Skeletal muscle satellite cell (primary cell): ENCODE measurements around the gene MARCHF9.
"Not testable (repeated sequence)": the region's sequence is repeated elsewhere in the genome, so short reads cannot be mapped to it uniquely, and the experiment has no call there.

Source experiments
- H3K27me3 ChIP-seq: 2 replicates; pipeline ENCODE4 v1.7.0; 2013; ENCODE audit warnings: low read length; ENCODE audit not compliant: control insufficient read depth, insufficient read depth
- H3K36me3 ChIP-seq: 2 replicates; pipeline ENCODE4 v1.7.0; 2013; ENCODE audit warnings: mild to moderate bottlenecking, control low read depth, low read length; ENCODE audit not compliant: insufficient read depth
- H3K4me1 ChIP-seq: 2 replicates; pipeline ENCODE4 v1.7.0; 2013; ENCODE audit warnings: low read length; ENCODE audit not compliant: control insufficient read depth, insufficient read depth
- H3K4me2 ChIP-seq: 2 replicates; pipeline ENCODE4 v1.7.0; 2013; ENCODE audit warnings: mild to moderate bottlenecking, low read length
- H3K4me3 ChIP-seq: 2 replicates; pipeline ENCODE4 v1.7.0; 2013; ENCODE audit warnings: low read length
- H3K9ac ChIP-seq: 2 replicates; pipeline ENCODE4 v1.7.0; 2013; ENCODE audit warnings: mild to moderate bottlenecking, low read depth, low read length, moderate library complexity
- H3K9me3 ChIP-seq: replicated peaks from 2 replicates; pipeline ENCODE4 v1.7.0; 2013; ENCODE audit warnings: mild to moderate bottlenecking, control low read depth, low read length

Gene MARCHF9

GRCh38 chr12:57771236-57771872, 16.5 kb downstream of the MARCHF9 start:
- Histone ChIP-seq H3K9me3 (no peaks in the 10 kb centered on the region), H3K4me1 (peaks cover 19% of the 10 kb centered on the region), H3K4me3 (peak overlapping the region; percentile 94), H3K27me3 (peaks cover 9% of the 10 kb centered on the region), H3K36me3 (peaks cover 18% of the 10 kb centered on the region), H3K9ac (peak overlapping the region; percentile 91), H3K4me2 (peak overlapping the region; percentile 99)

GRCh38 chr12:57771873-57772428, 17.0 kb downstream of the MARCHF9 start, which contains the start of gene METTL1:
Gene METTL1, minus strand, starts transcription at chr12:57772105. Its CDS starts 22 bp downstream, at chr12:57772083.
- peaks cover 18% of the 10 kb centered on the region for H3K36me3 ChIP-seq
- H3K4me2 ChIP-seq: peak within 1 kb of the TSS; percentile 99
- peak within 1 kb of the TSS; percentile 91 for H3K9ac ChIP-seq
- no peaks in the 10 kb centered on the region for H3K9me3 ChIP-seq
- peaks cover 13% of the 10 kb centered on the region for H3K4me1 ChIP-seq
- peaks cover 3% of the 10 kb centered on the region for H3K27me3 ChIP-seq
- peak within 1 kb of the TSS; percentile 94 for H3K4me3 ChIP-seq

GRCh38 chr12:57772429-57773322, 17.8 kb downstream of the MARCHF9 start, which contains the start of gene EEF1AKMT3:
Gene EEF1AKMT3, plus strand, starts transcription at chr12:57772614. Its CDS starts 111 bp downstream, at chr12:57772725.
- no peaks in the 10 kb centered on the region for H3K9me3 ChIP-seq
- H3K4me2 ChIP-seq: peak within 1 kb of the TSS; percentile 99
- H3K27me3 ChIP-seq: no peaks in the 10 kb centered on the region
- H3K4me1 ChIP-seq: peaks cover 8% of the 10 kb centered on the region
- peak within 1 kb of the TSS; percentile 91 for H3K9ac ChIP-seq
- peaks cover 18% of the 10 kb centered on the region for H3K36me3 ChIP-seq
- H3K4me3 ChIP-seq: peak within 1 kb of the TSS; percentile 94

- H3K4me3 ChIP-seq, H3K4me1 ChIP-seq, H3K27me3 ChIP-seq, H3K9me3 ChIP-seq, H3K9ac ChIP-seq, H3K4me2 ChIP-seq: not testable (repeated sequence)
- H3K36me3 ChIP-seq: peaks cover 10% of the 10 kb centered on the region
Observed at GRCh38 chr12:57774634-57775033, 19.7 kb downstream of the MARCHF9 start.

GRCh38 chr12:57775044-57775443, 20.1 kb downstream of the MARCHF9 start:
- Histone ChIP-seq H3K36me3 (peaks cover 9% of the 10 kb centered on the region), H3K4me3 (no peak overlapping the region), H3K4me1 (peaks cover 8% of the 10 kb centered on the region), H3K4me2 (no peak overlapping the region), H3K27me3 (no peaks in the 10 kb centered on the region), H3K9me3 (no peaks in the 10 kb centered on the region), H3K9ac (no peak overlapping the region)

- H3K27me3 ChIP-seq: no peaks in the 10 kb centered on the region
- H3K36me3 ChIP-seq: peaks cover 13% of the 10 kb centered on the region
- H3K4me3 ChIP-seq: no peak overlapping the region
- H3K4me1 ChIP-seq: peaks cover 8% of the 10 kb centered on the region
- H3K9ac ChIP-seq: no peak overlapping the region
- H3K4me2 ChIP-seq: no peak overlapping the region
- no peaks in the 10 kb centered on the region for H3K9me3 ChIP-seq
Observed at GRCh38 chr12:57775563-57776246, 20.8 kb downstream of the MARCHF9 start.

- Histone ChIP-seq H3K4me1 (peaks cover 3% of the 10 kb centered on the region), H3K27me3 (no peaks in the 10 kb centered on the region), H3K4me2 (no peak overlapping the region), H3K9me3 (no peaks in the 10 kb centered on the region), H3K36me3 (peaks cover 10% of the 10 kb centered on the region), H3K9ac (no peak overlapping the region), H3K4me3 (no peak overlapping the region)
Observed at GRCh38 chr12:57776247-57776587, 21.3 kb downstream of the MARCHF9 start.

- H3K36me3 ChIP-seq: peaks cover 10% of the 10 kb centered on the region
Observed at GRCh38 chr12:57777367-57777766, 22.5 kb downstream of the MARCHF9 start.

GRCh38 chr12:57777911-57778310, 23.0 kb downstream of the MARCHF9 start:
- H3K9ac ChIP-seq: no peak overlapping the region
- no peak overlapping the region for H3K4me2 ChIP-seq
- no peaks in the 10 kb centered on the region for H3K4me1 ChIP-seq
- no peak overlapping the region for H3K4me3 ChIP-seq
- peaks cover 10% of the 10 kb centered on the region for H3K36me3 ChIP-seq
- H3K9me3 ChIP-seq: no peaks in the 10 kb centered on the region
- no peaks in the 10 kb centered on the region for H3K27me3 ChIP-seq

More at GRCh38 chr12:57777367-57777766, 22.5 kb downstream of the MARCHF9 start:
- Histone ChIP-seq H3K27me3 (no peaks in the 10 kb centered on the region), H3K4me3 (no peak overlapping the region), H3K4me1 (no peaks in the 10 kb centered on the region), H3K9me3 (no peaks in the 10 kb centered on the region), H3K4me2 (no peak overlapping the region), H3K9ac (no peak overlapping the region)

GRCh38 chr12:57779736-57780135, 24.8 kb downstream of the MARCHF9 start:
- Histone ChIP-seq H3K9me3 (no peaks in the 10 kb centered on the region), H3K27me3 (no peaks in the 10 kb centered on the region), H3K36me3 (peaks cover 10% of the 10 kb centered on the region), H3K9ac (no peak overlapping the region), H3K4me3 (no peak overlapping the region), H3K4me2 (no peak overlapping the region), H3K4me1 (peaks cover 3% of the 10 kb centered on the region)

- Histone ChIP-seq H3K4me3 (no peak overlapping the region), H3K36me3 (peaks cover 11% of the 10 kb centered on the region), H3K9ac (no peak overlapping the region), H3K4me1 (peaks cover 3% of the 10 kb centered on the region), H3K4me2 (no peak overlapping the region), H3K9me3 (no peaks in the 10 kb centered on the region), H3K27me3 (no peaks in the 10 kb centered on the region)
Observed at GRCh38 chr12:57780284-57780897, 25.5 kb downstream of the MARCHF9 start.
